ENCODE data around the gene OTUD7B.

OTUD7B gene

GRCh38 chr1:150020711-150021110 is 10.2 kb upstream of the OTUD7B start:
- no peaks in the 10 kb centered on the region for H3K9me3 Mint-ChIP-seq
- peaks cover 3% of the 10 kb centered on the region for H3K27me3 Mint-ChIP-seq (ENCODE audit: low read depth, poor library complexity)
- TF ChIP-seq CTCF (IDR thresholded peaks at IDR 0.05) = no peak
- H3K4me1 Mint-ChIP-seq = no peaks in the 10 kb centered on the region
- no peak overlapping the region for H3K4me3 Mint-ChIP-seq
- H3K36me3 Mint-ChIP-seq (ENCODE audit: low read depth) = no peaks in the 10 kb centered on the region
- H3K27ac Mint-ChIP-seq = no peak overlapping the region
- DNase-seq = no peak

GRCh38 chr1:150018165-150018564 is 7.6 kb upstream of the OTUD7B start:
- Mint-ChIP-seq H3K36me3 (ENCODE audit: low read depth) (no peaks in the 10 kb centered on the region), H3K9me3 (no peaks in the 10 kb centered on the region), H3K27me3 (ENCODE audit: low read depth, poor library complexity) (peaks cover 3% of the 10 kb centered on the region), H3K4me3 (no peak overlapping the region), H3K27ac (no peak overlapping the region), H3K4me1 (peaks cover 2% of the 10 kb centered on the region)
- DNase-seq = no peak
- TF ChIP-seq CTCF (IDR thresholded peaks at IDR 0.05) = no peak

- Mint-ChIP-seq H3K27ac (no peak overlapping the region), H3K36me3 (ENCODE audit: low read depth) (no peaks in the 10 kb centered on the region), H3K27me3 (ENCODE audit: low read depth, poor library complexity) (peaks cover 3% of the 10 kb centered on the region), H3K4me3 (no peak overlapping the region), H3K9me3 (no peaks in the 10 kb centered on the region), H3K4me1 (peaks cover 8% of the 10 kb centered on the region)
- no peak for TF ChIP-seq CTCF (IDR thresholded peaks at IDR 0.05)
- DNase-seq = no peak
Measured at GRCh38 chr1:150017206-150017750, 6.8 kb upstream of the OTUD7B start.

GRCh38 chr1:150015651-150016131 is 5.2 kb upstream of the OTUD7B start:
- Mint-ChIP-seq H3K27me3 (ENCODE audit: low read depth, poor library complexity) (peaks cover 3% of the 10 kb centered on the region), H3K4me3 (no peak overlapping the region), H3K36me3 (ENCODE audit: low read depth) (no peaks in the 10 kb centered on the region), H3K4me1 (peaks cover 21% of the 10 kb centered on the region), H3K27ac (no peak overlapping the region), H3K9me3 (no peaks in the 10 kb centered on the region)
- TF ChIP-seq CTCF (IDR thresholded peaks at IDR 0.05) = no peak
- no peak for DNase-seq

GRCh38 chr1:150012611-150013010 is 2.1 kb upstream of the OTUD7B start:
- Mint-ChIP-seq H3K36me3 (ENCODE audit: low read depth) (no peaks in the 10 kb centered on the region), H3K9me3 (no peaks in the 10 kb centered on the region), H3K27me3 (ENCODE audit: low read depth, poor library complexity) (no peaks in the 10 kb centered on the region), H3K4me3 (no peak overlapping the region), H3K4me1 (peaks cover 42% of the 10 kb centered on the region), H3K27ac (no peak overlapping the region)
- no peak for DNase-seq
- no peak for TF ChIP-seq CTCF (IDR thresholded peaks at IDR 0.05)
